WTC11 (cell line): ENCODE data around the gene TMEM185B. TPM values are rescaled to one million over a fixed set of nuclear protein-coding genes. Genes with fewer than 3 reads are reported as not detected.

Experiments used
- ATAC-seq: fragments of 200-7000 bp; cut with Tn5 transposase; 2 replicates; pipeline ENCODE4 v1.10.0; 2021; ENCODE audit warnings: mild to moderate bottlenecking, moderate library complexity
- CTCF ChIA-PET: fragments of 300-600 bp; sonication (Branson Sonifier 250); formaldehyde crosslinking; loops from one replicate; lab custom pipeline; 2021; ENCODE audit warnings: antibody characterized with exemption; lab: Charles Lee
- POLR2A ChIA-PET: fragments of 350-600 bp; sonication (Branson Sonifier 250); formaldehyde crosslinking; loops from one replicate; lab custom pipeline; 2021; ENCODE audit warnings: antibody characterized with exemption; lab: Charles Lee
- DNase-seq: peaks from one replicate; pipeline ENCODE4 v3.0.0; 2021; ENCODE audit warnings: low spot score
- H3K27ac Mint-ChIP-seq: 2 replicates; pipeline ENCODE4 v1.8.0; 2021; ENCODE audit warnings: mixed read lengths
- H3K27me3 Mint-ChIP-seq: 2 replicates; pipeline ENCODE4 v1.8.0; 2021; ENCODE audit warnings: low read depth, mild to moderate bottlenecking, moderate library complexity, mixed read lengths
- H3K36me3 Mint-ChIP-seq: 2 replicates; pipeline ENCODE4 v1.8.0; 2021; ENCODE audit warnings: mixed read lengths
- H3K4me1 Mint-ChIP-seq: 2 replicates; pipeline ENCODE4 v1.8.0; 2022; ENCODE audit warnings: mixed read lengths
- H3K4me3 Mint-ChIP-seq: 2 replicates; pipeline ENCODE4 v1.8.0; 2021; ENCODE audit warnings: mild to moderate bottlenecking, moderate library complexity, mixed read lengths
- H3K9me3 Mint-ChIP-seq: 2 replicates; pipeline ENCODE4 v1.8.0; 2021; ENCODE audit warnings: mixed read lengths
- GABPB1 ChIP-seq: sonication (generic); formaldehyde crosslinking; IDR thresholded peaks from 2 replicates; pipeline ENCODE4 v1.8.1; 2023; ENCODE audit warnings: mild to moderate bottlenecking, missing genetic modification reagents
- GTF2I ChIP-seq: fragments of 250-450 bp; sonication (Bioruptor Pico); conservative IDR thresholded peaks from 2 replicates; pipeline ENCODE4 v1.4.0; 2021; ENCODE audit warnings: mild to moderate bottlenecking
- KAT7 ChIP-seq: sonication (generic); formaldehyde crosslinking; IDR thresholded peaks from 2 replicates; pipeline ENCODE4 v1.8.1; 2023; ENCODE audit warnings: missing genetic modification reagents, mild to moderate bottlenecking, borderline replicate concordance
- NR3C1 ChIP-seq: sonication (generic); formaldehyde crosslinking; conservative IDR thresholded peaks from 2 replicates; pipeline ENCODE4 v1.8.1; 2023; ENCODE audit warnings: low read depth, mild to moderate bottlenecking, missing genetic modification reagents
- TCF7 ChIP-seq: sonication (generic); formaldehyde crosslinking; IDR thresholded peaks from 2 replicates; pipeline ENCODE4 v1.8.0; 2022; ENCODE audit warnings: mild to moderate bottlenecking, low read depth, missing genetic modification reagents, moderate library complexity
- TEAD4 ChIP-seq: sonication (generic); formaldehyde crosslinking; IDR thresholded peaks from 2 replicates; pipeline ENCODE4 v1.8.0; 2022; ENCODE audit warnings: mild to moderate bottlenecking, missing genetic modification reagents
- TP53 ChIP-seq: sonication (generic); formaldehyde crosslinking; IDR thresholded peaks from 2 replicates; pipeline ENCODE4 v1.8.1; 2023; ENCODE audit warnings: mild to moderate bottlenecking, missing genetic modification reagents
- ZNF423 ChIP-seq: fragments of 250-450 bp; sonication (Bioruptor Pico); IDR thresholded peaks from 2 replicates; pipeline ENCODE4 v2.1.2; 2022; ENCODE audit warnings: mild to moderate bottlenecking, moderate library complexity
- total RNA-seq: library from RNA; stranded (reverse); gene quantifications from 3 replicates; pipeline ENCODE4 v1.2.3, GENCODE V29; 2021
- TF ChIP-seq, protein P1 (sequence below): sonication (generic); formaldehyde crosslinking; IDR thresholded peaks from 2 replicates; pipeline ENCODE4 v1.8.0; 2022; ENCODE audit warnings: missing genetic modification reagents
- TF ChIP-seq, protein P2 (sequence below): sonication (generic); formaldehyde crosslinking; conservative IDR thresholded peaks from 2 replicates; pipeline ENCODE4 v1.8.1; 2022; ENCODE audit warnings: mild to moderate bottlenecking, missing genetic modification reagents
- TF ChIP-seq, protein P3 (sequence below): sonication (generic); formaldehyde crosslinking; IDR thresholded peaks from 2 replicates; pipeline ENCODE4 v1.8.0; 2022; ENCODE audit warnings: mild to moderate bottlenecking, missing genetic modification reagents
- TF ChIP-seq, protein P4 (sequence below): sonication (generic); formaldehyde crosslinking; IDR thresholded peaks from 2 replicates; pipeline ENCODE4 v1.8.0; 2023; ENCODE audit warnings: missing genetic modification reagents
- TF ChIP-seq, protein P5 (sequence below): fragments of 250-450 bp; sonication (Bioruptor Pico); IDR thresholded peaks from 2 replicates; pipeline ENCODE4 v1.9.0; 2021; ENCODE audit warnings: moderate library complexity, mild to moderate bottlenecking, inconsistent platforms, borderline replicate concordance
- TF ChIP-seq, protein P6 (sequence below): fragments of 250-450 bp; sonication (Bioruptor Pico); IDR thresholded peaks from 2 replicates; pipeline ENCODE4 v2.1.2; 2022; ENCODE audit warnings: mild to moderate bottlenecking, moderate library complexity
- TF ChIP-seq, protein P7 (sequence below): sonication (generic); formaldehyde crosslinking; IDR thresholded peaks from 2 replicates; pipeline ENCODE4 v1.8.1; 2023; ENCODE audit warnings: mild to moderate bottlenecking, missing genetic modification reagents
- TF ChIP-seq, protein P8 (sequence below): sonication (generic); formaldehyde crosslinking; IDR thresholded peaks from 2 replicates; pipeline ENCODE4 v1.8.0; 2022; ENCODE audit warnings: mild to moderate bottlenecking, missing genetic modification reagents
- TF ChIP-seq, protein P9 (sequence below): sonication (generic); formaldehyde crosslinking; IDR thresholded peaks from 2 replicates; pipeline ENCODE4 v1.8.1; 2022; ENCODE audit warnings: mild to moderate bottlenecking, moderate library complexity, missing genetic modification reagents
- TF ChIP-seq, protein P10 (sequence below): sonication (generic); formaldehyde crosslinking; IDR thresholded peaks from 2 replicates; pipeline ENCODE4 v1.8.1; 2022; ENCODE audit warnings: low read depth, missing genetic modification reagents, borderline replicate concordance

The TMEM185B gene
- total RNA-seq, 1 experiment from 2014 or later: 9.9 TPM

DNA sequence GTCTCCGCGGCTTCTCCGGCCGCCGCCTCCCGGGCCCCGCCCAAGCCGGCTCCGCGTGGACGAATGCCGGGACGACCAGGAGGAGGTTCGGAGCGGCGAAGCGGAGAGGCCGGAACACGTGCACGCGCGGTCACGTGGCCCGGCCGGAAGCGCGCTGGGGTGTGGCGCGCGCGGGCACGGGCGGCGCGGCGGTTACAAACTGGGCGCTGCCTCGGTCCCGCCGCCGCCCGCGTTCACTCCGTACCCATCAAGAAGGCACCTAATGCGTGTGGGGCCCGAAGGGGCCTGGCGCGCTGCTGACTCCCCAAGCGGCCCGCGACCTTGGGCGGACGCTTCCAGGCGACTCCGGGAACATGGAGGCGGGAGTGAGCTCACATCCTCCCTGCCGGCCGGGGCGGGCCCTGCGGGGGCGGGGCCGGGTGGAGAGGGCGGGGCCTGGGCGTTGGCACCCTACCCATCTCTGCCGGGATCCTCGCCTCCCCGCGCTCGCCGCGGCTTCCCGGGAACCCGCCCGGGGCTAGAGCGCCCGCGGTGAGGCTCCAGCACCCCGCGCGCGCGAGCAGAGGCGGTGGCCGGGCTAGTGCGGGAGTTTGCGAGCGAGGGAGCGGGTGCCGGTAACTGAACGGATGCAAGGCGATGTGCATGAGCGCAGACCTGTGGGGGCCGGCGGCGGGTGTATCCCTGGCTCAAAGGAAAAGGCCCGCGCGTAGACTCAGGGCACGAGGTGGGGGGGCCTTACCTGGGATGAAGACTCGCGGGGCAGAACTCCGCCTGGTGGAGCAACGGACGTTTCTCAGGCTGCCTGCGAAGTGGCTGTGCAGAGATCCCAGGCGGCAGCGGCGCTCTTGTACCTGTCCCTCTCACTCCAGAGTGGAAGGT lies at the start of gene TMEM185B (continued):
- TF ChIP-seq, protein P1, sequence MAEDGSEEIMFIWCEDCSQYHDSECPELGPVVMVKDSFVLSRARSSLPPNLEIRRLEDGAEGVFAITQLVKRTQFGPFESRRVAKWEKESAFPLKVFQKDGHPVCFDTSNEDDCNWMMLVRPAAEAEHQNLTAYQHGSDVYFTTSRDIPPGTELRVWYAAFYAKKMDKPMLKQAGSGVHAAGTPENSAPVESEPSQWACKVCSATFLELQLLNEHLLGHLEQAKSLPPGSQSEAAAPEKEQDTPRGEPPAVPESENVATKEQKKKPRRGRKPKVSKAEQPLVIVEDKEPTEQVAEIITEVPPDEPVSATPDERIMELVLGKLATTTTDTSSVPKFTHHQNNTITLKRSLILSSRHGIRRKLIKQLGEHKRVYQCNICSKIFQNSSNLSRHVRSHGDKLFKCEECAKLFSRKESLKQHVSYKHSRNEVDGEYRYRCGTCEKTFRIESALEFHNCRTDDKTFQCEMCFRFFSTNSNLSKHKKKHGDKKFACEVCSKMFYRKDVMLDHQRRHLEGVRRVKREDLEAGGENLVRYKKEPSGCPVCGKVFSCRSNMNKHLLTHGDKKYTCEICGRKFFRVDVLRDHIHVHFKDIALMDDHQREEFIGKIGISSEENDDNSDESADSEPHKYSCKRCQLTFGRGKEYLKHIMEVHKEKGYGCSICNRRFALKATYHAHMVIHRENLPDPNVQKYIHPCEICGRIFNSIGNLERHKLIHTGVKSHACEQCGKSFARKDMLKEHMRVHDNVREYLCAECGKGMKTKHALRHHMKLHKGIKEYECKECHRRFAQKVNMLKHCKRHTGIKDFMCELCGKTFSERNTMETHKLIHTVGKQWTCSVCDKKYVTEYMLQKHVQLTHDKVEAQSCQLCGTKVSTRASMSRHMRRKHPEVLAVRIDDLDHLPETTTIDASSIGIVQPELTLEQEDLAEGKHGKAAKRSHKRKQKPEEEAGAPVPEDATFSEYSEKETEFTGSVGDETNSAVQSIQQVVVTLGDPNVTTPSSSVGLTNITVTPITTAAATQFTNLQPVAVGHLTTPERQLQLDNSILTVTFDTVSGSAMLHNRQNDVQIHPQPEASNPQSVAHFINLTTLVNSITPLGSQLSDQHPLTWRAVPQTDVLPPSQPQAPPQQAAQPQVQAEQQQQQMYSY (CRISPR knock-in tag): peak; percentile 78
- TF ChIP-seq, protein P2, sequence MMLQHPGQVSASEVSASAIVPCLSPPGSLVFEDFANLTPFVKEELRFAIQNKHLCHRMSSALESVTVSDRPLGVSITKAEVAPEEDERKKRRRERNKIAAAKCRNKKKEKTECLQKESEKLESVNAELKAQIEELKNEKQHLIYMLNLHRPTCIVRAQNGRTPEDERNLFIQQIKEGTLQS (CRISPR knock-in tag): 0 out of 2 replicates have a peak, but pooled peaks have one; percentile 23
- TF ChIP-seq TCF7 (CRISPR knock-in tag): peak; percentile 98
- TF ChIP-seq, protein P3, sequence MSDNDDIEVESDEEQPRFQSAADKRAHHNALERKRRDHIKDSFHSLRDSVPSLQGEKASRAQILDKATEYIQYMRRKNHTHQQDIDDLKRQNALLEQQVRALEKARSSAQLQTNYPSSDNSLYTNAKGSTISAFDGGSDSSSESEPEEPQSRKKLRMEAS: peak; percentile 97
- TF ChIP-seq, protein P4, sequence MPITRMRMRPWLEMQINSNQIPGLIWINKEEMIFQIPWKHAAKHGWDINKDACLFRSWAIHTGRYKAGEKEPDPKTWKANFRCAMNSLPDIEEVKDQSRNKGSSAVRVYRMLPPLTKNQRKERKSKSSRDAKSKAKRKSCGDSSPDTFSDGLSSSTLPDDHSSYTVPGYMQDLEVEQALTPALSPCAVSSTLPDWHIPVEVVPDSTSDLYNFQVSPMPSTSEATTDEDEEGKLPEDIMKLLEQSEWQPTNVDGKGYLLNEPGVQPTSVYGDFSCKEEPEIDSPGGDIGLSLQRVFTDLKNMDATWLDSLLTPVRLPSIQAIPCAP: peak; percentile 99
- TF ChIP-seq, protein P5, sequence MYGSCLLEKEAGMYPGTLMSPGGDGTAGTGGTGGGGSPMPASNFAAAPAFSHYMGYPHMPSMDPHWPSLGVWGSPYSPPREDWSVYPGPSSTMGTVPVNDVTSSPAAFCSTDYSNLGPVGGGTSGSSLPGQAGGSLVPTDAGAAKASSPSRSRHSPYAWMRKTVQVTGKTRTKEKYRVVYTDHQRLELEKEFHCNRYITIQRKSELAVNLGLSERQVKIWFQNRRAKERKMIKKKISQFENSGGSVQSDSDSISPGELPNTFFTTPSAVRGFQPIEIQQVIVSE (CRISPR knock-in tag): no peak
- TF ChIP-seq, protein P6, sequence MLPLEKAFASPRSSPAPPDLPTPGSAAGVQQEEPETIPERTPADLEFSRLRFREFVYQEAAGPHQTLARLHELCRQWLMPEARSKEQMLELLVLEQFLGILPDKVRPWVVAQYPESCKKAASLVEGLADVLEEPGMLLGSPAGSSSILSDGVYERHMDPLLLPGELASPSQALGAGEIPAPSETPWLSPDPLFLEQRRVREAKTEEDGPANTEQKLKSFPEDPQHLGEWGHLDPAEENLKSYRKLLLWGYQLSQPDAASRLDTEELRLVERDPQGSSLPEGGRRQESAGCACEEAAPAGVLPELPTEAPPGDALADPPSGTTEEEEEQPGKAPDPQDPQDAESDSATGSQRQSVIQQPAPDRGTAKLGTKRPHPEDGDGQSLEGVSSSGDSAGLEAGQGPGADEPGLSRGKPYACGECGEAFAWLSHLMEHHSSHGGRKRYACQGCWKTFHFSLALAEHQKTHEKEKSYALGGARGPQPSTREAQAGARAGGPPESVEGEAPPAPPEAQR (CRISPR knock-in tag): no peak
- TF ChIP-seq KAT7 (CRISPR knock-in tag): 0 out of 2 replicates have a peak, but pooled peaks have one; percentile 95
- peak; percentile 96; the same call in 1 of the 2 replicates for TF ChIP-seq NR3C1 (CRISPR knock-in tag)
- TF ChIP-seq, protein P7, sequence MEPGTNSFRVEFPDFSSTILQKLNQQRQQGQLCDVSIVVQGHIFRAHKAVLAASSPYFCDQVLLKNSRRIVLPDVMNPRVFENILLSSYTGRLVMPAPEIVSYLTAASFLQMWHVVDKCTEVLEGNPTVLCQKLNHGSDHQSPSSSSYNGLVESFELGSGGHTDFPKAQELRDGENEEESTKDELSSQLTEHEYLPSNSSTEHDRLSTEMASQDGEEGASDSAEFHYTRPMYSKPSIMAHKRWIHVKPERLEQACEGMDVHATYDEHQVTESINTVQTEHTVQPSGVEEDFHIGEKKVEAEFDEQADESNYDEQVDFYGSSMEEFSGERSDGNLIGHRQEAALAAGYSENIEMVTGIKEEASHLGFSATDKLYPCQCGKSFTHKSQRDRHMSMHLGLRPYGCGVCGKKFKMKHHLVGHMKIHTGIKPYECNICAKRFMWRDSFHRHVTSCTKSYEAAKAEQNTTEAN (CRISPR knock-in tag): peak; percentile 99

DNA sequence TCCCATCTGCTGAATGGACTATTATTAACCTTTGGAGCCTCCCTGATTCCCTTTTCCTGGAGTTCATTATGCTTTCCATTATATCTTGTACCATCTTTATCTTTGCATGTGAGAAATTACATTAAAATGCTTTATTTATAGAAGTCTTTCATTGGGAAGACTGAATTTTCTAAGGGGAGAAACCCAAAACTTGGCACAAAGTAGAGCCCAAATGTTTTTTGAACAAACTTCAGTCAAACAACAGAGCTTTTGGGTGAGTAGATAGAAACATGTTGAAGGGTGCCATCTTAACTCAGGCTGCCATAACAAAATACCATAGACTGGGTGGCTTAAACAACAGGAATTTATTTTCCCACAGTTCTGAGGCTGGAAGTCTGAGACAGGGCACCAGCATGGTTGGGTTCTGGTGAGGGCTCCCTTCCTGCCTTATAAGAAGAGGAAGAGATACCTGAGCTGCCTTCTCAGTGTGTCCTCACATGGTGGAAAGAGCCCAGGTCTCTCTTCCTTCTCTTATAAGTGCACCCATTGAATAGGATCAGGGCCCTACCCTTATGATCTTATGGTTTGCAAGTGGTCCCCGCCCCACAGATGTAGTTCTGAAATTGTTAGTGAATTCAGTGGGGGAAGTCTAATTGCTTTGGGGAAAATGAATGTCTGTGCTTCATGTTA lies 48.6 kb upstream of the TMEM185B start:
- Mint-ChIP-seq H3K9me3 (peaks cover 41% of the 10 kb centered on the region), H3K4me1 (peaks cover 5% of the 10 kb centered on the region), H3K4me3 (no peak overlapping the region), H3K27me3 (peaks cover 3% of the 10 kb centered on the region; the same call in 1 of the 2 replicates)
- no peak for ATAC-seq
- DNase-seq: no peak
- POLR2A ChIA-PET: no interaction called here
- TF ChIP-seq GTF2I (CRISPR knock-in tag) (no peak), TEAD4 (CRISPR knock-in tag) (no peak), ZNF423 (no peak), TP53 (no peak), GABPB1 (CRISPR knock-in tag) (no peak)
- TF ChIP-seq, protein P8, sequence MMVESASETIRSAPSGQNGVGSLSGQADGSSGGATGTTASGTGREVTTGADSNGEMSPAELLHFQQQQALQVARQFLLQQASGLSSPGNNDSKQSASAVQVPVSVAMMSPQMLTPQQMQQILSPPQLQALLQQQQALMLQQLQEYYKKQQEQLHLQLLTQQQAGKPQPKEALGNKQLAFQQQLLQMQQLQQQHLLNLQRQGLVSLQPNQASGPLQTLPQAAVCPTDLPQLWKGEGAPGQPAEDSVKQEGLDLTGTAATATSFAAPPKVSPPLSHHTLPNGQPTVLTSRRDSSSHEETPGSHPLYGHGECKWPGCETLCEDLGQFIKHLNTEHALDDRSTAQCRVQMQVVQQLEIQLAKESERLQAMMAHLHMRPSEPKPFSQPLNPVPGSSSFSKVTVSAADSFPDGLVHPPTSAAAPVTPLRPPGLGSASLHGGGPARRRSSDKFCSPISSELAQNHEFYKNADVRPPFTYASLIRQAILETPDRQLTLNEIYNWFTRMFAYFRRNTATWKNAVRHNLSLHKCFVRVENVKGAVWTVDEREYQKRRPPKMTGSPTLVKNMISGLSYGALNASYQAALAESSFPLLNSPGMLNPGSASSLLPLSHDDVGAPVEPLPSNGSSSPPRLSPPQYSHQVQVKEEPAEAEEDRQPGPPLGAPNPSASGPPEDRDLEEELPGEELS: no peak
- TF ChIP-seq, protein P6 (CRISPR knock-in tag): no peak
- TF ChIP-seq, protein P9, sequence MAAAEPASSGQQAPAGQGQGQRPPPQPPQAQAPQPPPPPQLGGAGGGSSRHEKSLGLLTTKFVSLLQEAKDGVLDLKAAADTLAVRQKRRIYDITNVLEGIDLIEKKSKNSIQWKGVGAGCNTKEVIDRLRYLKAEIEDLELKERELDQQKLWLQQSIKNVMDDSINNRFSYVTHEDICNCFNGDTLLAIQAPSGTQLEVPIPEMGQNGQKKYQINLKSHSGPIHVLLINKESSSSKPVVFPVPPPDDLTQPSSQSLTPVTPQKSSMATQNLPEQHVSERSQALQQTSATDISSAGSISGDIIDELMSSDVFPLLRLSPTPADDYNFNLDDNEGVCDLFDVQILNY (CRISPR knock-in tag): no peak
- TF ChIP-seq, protein P10, sequence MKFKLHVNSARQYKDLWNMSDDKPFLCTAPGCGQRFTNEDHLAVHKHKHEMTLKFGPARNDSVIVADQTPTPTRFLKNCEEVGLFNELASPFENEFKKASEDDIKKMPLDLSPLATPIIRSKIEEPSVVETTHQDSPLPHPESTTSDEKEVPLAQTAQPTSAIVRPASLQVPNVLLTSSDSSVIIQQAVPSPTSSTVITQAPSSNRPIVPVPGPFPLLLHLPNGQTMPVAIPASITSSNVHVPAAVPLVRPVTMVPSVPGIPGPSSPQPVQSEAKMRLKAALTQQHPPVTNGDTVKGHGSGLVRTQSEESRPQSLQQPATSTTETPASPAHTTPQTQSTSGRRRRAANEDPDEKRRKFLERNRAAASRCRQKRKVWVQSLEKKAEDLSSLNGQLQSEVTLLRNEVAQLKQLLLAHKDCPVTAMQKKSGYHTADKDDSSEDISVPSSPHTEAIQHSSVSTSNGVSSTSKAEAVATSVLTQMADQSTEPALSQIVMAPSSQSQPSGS (CRISPR knock-in tag): no peak
- TF ChIP-seq, all 79 proteins: peak for 0
- CTCF ChIA-PET: no interaction called here
- Mint-ChIP-seq H3K36me3 (peaks cover 21% of the 10 kb centered on the region), H3K27ac (no peak overlapping the region)
